ENCODE results near the gene SCLT1. TPM values are rescaled to one million over a fixed set of nuclear protein-coding genes. Genes with fewer than 3 reads are reported as not detected.
A peak's percentile ranks its signal among the peaks of the same experiment; 100 is the strongest.

The SCLT1 gene
- total and polyA plus RNA-seq, 12 donors: 0.97 to 16.6 (median 7.9) TPM

DNA sequence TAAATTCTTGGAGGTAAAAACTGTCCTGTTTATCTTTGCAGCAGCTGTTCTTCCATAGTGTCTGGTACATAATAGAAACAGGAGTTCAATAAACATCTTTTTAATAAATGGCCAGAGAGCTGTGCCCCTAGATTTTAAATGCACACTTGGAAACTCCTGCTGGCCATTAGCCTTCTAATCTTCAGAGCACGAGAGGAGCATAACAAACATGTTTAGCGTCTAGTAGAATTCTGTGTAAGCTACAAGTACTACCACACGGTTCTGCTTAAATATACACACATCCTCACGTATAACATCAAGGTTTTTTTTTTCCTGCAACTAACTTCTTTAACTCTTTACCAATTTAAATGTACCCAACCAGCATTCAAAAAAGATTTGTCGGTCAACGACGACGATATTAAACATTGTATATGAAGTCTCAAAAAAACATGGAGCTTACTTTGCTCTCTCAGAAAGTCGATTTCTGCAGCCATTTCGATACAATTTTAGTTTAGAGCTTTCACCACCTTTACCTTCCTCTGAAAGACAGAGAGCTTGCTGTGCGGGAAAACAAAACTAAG, 628 bp downstream of the SCLT1 start:
- intact Hi-C loops (cut with DNase I): no loop called here
- TF ChIP-seq CTCF (IDR thresholded peaks at IDR 0.05): peak in 1 of 6 experiments; percentile 10
- TF ChIP-seq POLR2A (IDR thresholded peaks at IDR 0.05): no peak
- Histone ChIP-seq H3K27ac (peak overlapping the region; percentile 77 to 98 (median 90)), H3K9me3 (replicated peaks in 1 of 3) (no peaks in the 10 kb centered on the region), H3K4me1 (replicated peaks in 1 of 2) (peaks cover 6 to 23% of the 10 kb centered on the region in 2 donors), H3K27me3 (no peaks in the 10 kb centered on the region), H3K36me3 (replicated peaks in 1 of 2) (no peaks in the 10 kb centered on the region), H3K4me3 (peak overlapping the region; percentile 13 to 74 (median 40))
- no peak for DNase-seq
- 0% methylated on average over 11 of the region's 11 CpGs for WGBS, 4 donors

DNA sequence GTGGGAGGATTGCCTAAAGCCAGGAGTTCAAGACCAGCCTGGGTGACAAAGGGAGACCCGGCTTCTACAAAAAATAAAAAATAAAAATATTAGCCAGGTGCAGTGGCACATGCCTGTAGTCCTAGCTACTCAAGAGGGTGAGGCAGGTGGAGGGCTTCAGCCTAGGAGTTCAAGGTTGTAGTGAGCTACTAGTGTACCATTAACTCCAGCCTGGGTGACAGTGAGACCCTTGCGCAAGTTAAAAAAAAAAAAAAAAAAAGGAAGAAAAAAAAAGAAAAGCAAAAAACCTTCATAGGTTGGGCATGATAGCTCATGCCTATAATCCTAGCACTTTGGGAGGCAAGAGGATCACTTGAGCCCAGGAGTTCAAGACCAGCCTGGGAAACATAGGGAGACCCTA, 5.8 kb downstream of the SCLT1 start:
- H3K4me3 ChIP-seq: no peak overlapping the region
- H3K27me3 ChIP-seq: no peaks in the 10 kb centered on the region
- no peak overlapping the region for H3K27ac ChIP-seq
- no peaks in the 10 kb centered on the region for H3K36me3 ChIP-seq (replicated peaks in 1 of 2)
- peaks cover 6 to 16% of the 10 kb centered on the region in 2 donors for H3K4me1 ChIP-seq (replicated peaks in 1 of 2)
- WGBS, 4 donors: 96 to 100% (median 97%) methylated on average over 2 of the region's 2 CpGs
- DNase-seq: no peak
- H3K9me3 ChIP-seq (replicated peaks in 1 of 3): no peaks in the 10 kb centered on the region
- TF ChIP-seq POLR2A (IDR thresholded peaks at IDR 0.05) (no peak), CTCF (IDR thresholded peaks at IDR 0.05) (no peak)
- intact Hi-C loops (cut with DNase I): no loop called here

GRCh38 chr4:129085472-129085871, 7.9 kb downstream of the SCLT1 start:
- TF ChIP-seq CTCF (IDR thresholded peaks at IDR 0.05): no peak
- TF ChIP-seq POLR2A (IDR thresholded peaks at IDR 0.05): no peak
- H3K27ac ChIP-seq: no peak overlapping the region
- H3K36me3 ChIP-seq (replicated peaks in 1 of 2): no peaks in the 10 kb centered on the region
- WGBS, 4 donors: 96 to 99% (median 98%) methylated on average over 4 of the region's 4 CpGs
- no peaks in the 10 kb centered on the region for H3K4me1 ChIP-seq (replicated peaks in 1 of 2)
- intact Hi-C loops (cut with DNase I): no loop called here
- no peak overlapping the region for H3K4me3 ChIP-seq
- H3K9me3 ChIP-seq (replicated peaks in 1 of 3): no peaks in the 10 kb centered on the region
- no peak for DNase-seq
- H3K27me3 ChIP-seq: no peaks in the 10 kb centered on the region

- intact Hi-C loops (cut with DNase I): no loop called here
- Histone ChIP-seq H3K36me3 (replicated peaks in 1 of 2) (no peaks in the 10 kb centered on the region), H3K4me1 (replicated peaks in 1 of 2) (no peaks in the 10 kb centered on the region), H3K27me3 (no peaks in the 10 kb centered on the region), H3K4me3 (no peak overlapping the region), H3K9me3 (replicated peaks in 1 of 3) (no peaks in the 10 kb centered on the region), H3K27ac (no peak overlapping the region)
- DNase-seq: no peak
- WGBS, 4 donors: 93 to 96% (median 94%) methylated on average over 5 of the region's 5 CpGs
- TF ChIP-seq CTCF (IDR thresholded peaks at IDR 0.05) (no peak), POLR2A (IDR thresholded peaks at IDR 0.05) (no peak)
These were observed 11.0 kb downstream of the SCLT1 start for GRCh38 chr4:129082302-129082701.
